H9 (cell line): ENCODE data around the gene IL24. TPM values are rescaled to one million over a fixed set of nuclear protein-coding genes. Genes with fewer than 3 reads are reported as not detected.
A peak's percentile ranks its signal among the peaks of the same experiment; 100 is the strongest.

Experiments
- DNase-seq: peaks from one replicate; pipeline ENCODE4 v3.0.0-alpha.2; 2017
- H2AFZ ChIP-seq: one replicate; pipeline ENCODE4 v1.6.1; 2013; ENCODE audit warnings: mild to moderate bottlenecking, low read length, control low read depth, moderate library complexity
- H2AK5ac ChIP-seq: 2 replicates; pipeline ENCODE4 v1.6.1; 2013; ENCODE audit warnings: low read length, control low read depth, mixed read lengths; ENCODE audit not compliant: insufficient read length
- H2BK120ac ChIP-seq: one replicate; pipeline ENCODE4 v1.6.1; 2013; ENCODE audit warnings: low read depth, mild to moderate bottlenecking, low read length, control low read depth, inconsistent platforms; ENCODE audit not compliant: poor library complexity, severe bottlenecking
- H2BK12ac ChIP-seq: 2 replicates; pipeline ENCODE4 v1.6.1; 2013; ENCODE audit warnings: low read length, control low read depth, mixed read lengths, low read depth; ENCODE audit not compliant: insufficient read length
- H2BK15ac ChIP-seq: 2 replicates; pipeline ENCODE4 v1.6.1; 2013; ENCODE audit warnings: low read depth, low read length, control low read depth
- H2BK20ac ChIP-seq: one replicate; pipeline ENCODE4 v1.6.1; 2013; ENCODE audit warnings: low read depth, mild to moderate bottlenecking, low read length, control low read depth, inconsistent platforms; ENCODE audit not compliant: poor library complexity, severe bottlenecking
- H2BK5ac ChIP-seq: 2 replicates; pipeline ENCODE4 v1.6.1; 2013; ENCODE audit warnings: low read length, control low read depth, mixed read lengths; ENCODE audit not compliant: insufficient read length
- H3K14ac ChIP-seq: 2 replicates; pipeline ENCODE4 v1.6.1; 2013; ENCODE audit warnings: low read length, control low read depth; ENCODE audit not compliant: insufficient read depth
- H3K18ac ChIP-seq: 2 replicates; pipeline ENCODE4 v1.6.1; 2013; ENCODE audit warnings: low read depth, mild to moderate bottlenecking, mixed read lengths, low read length, control low read depth; ENCODE audit not compliant: insufficient read length
- H3K23ac ChIP-seq: 2 replicates; pipeline ENCODE4 v1.6.1; 2013; ENCODE audit warnings: low read length, control low read depth, mixed read lengths, low read depth; ENCODE audit not compliant: insufficient read length
- H3K23me2 ChIP-seq: 2 replicates; pipeline ENCODE4 v1.6.1; 2013; ENCODE audit warnings: low read depth, mild to moderate bottlenecking, mixed read lengths, low read length, control low read depth; ENCODE audit not compliant: insufficient read length, poor library complexity, severe bottlenecking
- H3K27ac ChIP-seq: 2 replicates; pipeline ENCODE4 v1.5.1; 2013; ENCODE audit warnings: low read length, control low read depth, mixed read lengths, low read depth; ENCODE audit not compliant: insufficient read length
- H3K27me3 ChIP-seq: 2 replicates; pipeline ENCODE4 v1.6.1; 2013; ENCODE audit warnings: low read length, control low read depth, inconsistent platforms; ENCODE audit not compliant: insufficient read depth
- H3K4ac ChIP-seq: 2 replicates; pipeline ENCODE4 v1.6.1; 2013; ENCODE audit warnings: low read depth, mild to moderate bottlenecking, control low read depth, inconsistent platforms, low read length, moderate library complexity
- H3K4me1 ChIP-seq: 2 replicates; pipeline ENCODE4 v1.6.1; 2013; ENCODE audit warnings: low read length, control low read depth, inconsistent platforms; ENCODE audit not compliant: insufficient read depth
- H3K4me2 ChIP-seq: 2 replicates; pipeline ENCODE4 v1.6.1; 2013; ENCODE audit warnings: low read length, control low read depth, mixed read lengths; ENCODE audit not compliant: insufficient read length, insufficient read depth
- H3K56ac ChIP-seq: 2 replicates; pipeline ENCODE4 v1.6.1; 2013; ENCODE audit warnings: low read depth, mild to moderate bottlenecking, mixed read lengths, low read length, control low read depth; ENCODE audit not compliant: insufficient read length
- H3K79me1 ChIP-seq: 2 replicates; pipeline ENCODE4 v1.6.1; 2013; ENCODE audit warnings: low read depth, mild to moderate bottlenecking, moderate library complexity, low read length, control low read depth, inconsistent platforms; ENCODE audit not compliant: insufficient read depth, poor library complexity, severe bottlenecking
- H3K79me2 ChIP-seq: 2 replicates; pipeline ENCODE4 v1.6.1; 2013; ENCODE audit warnings: low read length, control low read depth, inconsistent platforms; ENCODE audit not compliant: insufficient read depth
- H3K9ac ChIP-seq: 2 replicates; pipeline ENCODE4 v1.6.1; 2013; ENCODE audit warnings: low read length, control low read depth, mixed read lengths; ENCODE audit not compliant: insufficient read length; ENCODE audit errors: extremely low read depth
- H3K9me3 ChIP-seq: one replicate; pipeline ENCODE4 v1.6.1; 2013; ENCODE audit warnings: low read depth, low read length, inconsistent platforms; ENCODE audit not compliant: control insufficient read depth
- H3T11ph ChIP-seq: one replicate; pipeline ENCODE4 v1.6.1; 2013; ENCODE audit warnings: mild to moderate bottlenecking, low read length, control low read depth, inconsistent platforms
- H4K20me1 ChIP-seq: one replicate; pipeline ENCODE4 v1.6.1; 2013; ENCODE audit not compliant: control insufficient read depth, insufficient read length, insufficient read depth
- H4K5ac ChIP-seq: 2 replicates; pipeline ENCODE4 v1.6.1; 2013; ENCODE audit warnings: low read depth, mild to moderate bottlenecking, mixed read lengths, low read length, control low read depth; ENCODE audit not compliant: insufficient read length
- H4K8ac ChIP-seq: replicated peaks from 2 replicates; pipeline ENCODE4 v1.6.1; 2013; ENCODE audit warnings: low read length, control low read depth, mixed read lengths, low read depth; ENCODE audit not compliant: insufficient read length
- H4K91ac ChIP-seq: 2 replicates; pipeline ENCODE4 v1.6.1; 2013; ENCODE audit warnings: low read depth, mild to moderate bottlenecking, moderate library complexity, mixed read lengths, low read length, control low read depth; ENCODE audit not compliant: insufficient read length
- H3K27ac Mint-ChIP-seq, 3 experiments: 2 replicates in 2 of 3; 3 replicates in 1 of 3; pipeline ENCODE4 v1.8.0; 2020 to 2021; ENCODE audit warnings: mixed read lengths in 3 of 3, mild to moderate bottlenecking in 1 of 3, moderate library complexity in 1 of 3
- H3K27me3 Mint-ChIP-seq: 2 replicates; pipeline ENCODE4 v1.8.0; 2021; ENCODE audit warnings: low read depth, mild to moderate bottlenecking, moderate library complexity, mixed read lengths
- H3K36me3 Mint-ChIP-seq, 3 experiments: 2 replicates in 2 of 3; 3 replicates in 1 of 3; pipeline ENCODE4 v1.8.0; 2020 to 2021; ENCODE audit warnings: low read depth in 3 of 3, mixed read lengths in 3 of 3; ENCODE audit not compliant: insufficient read depth in 1 of 3
- H3K4me1 Mint-ChIP-seq, 2 experiments: 2 replicates each; pipeline ENCODE4 v1.8.0; 2020; ENCODE audit warnings: mixed read lengths in 2 of 2
- H3K4me3 Mint-ChIP-seq, 2 experiments: 2 replicates in 1 of 2; 3 replicates in 1 of 2; pipeline ENCODE4 v1.8.0; 2020 to 2021; ENCODE audit warnings: mild to moderate bottlenecking in 2 of 2, mixed read lengths in 2 of 2, moderate library complexity in 1 of 2
- H3K9me3 Mint-ChIP-seq, 2 experiments: 2 replicates in 1 of 2; 3 replicates in 1 of 2; pipeline ENCODE4 v1.8.0; 2020; ENCODE audit warnings: mild to moderate bottlenecking in 2 of 2, mixed read lengths in 2 of 2, moderate library complexity in 1 of 2
- CTCF ChIP-seq: fragments of 200-600 bp; sonication (generic); conservative IDR thresholded peaks from 3 replicates; pipeline ENCODE4 v1.8.0; 2021; ENCODE audit warnings: antibody characterized with exemption, mild to moderate bottlenecking
- WGBS: extraction: QIAGEN DNeasy Blood & Tissue Kit; methylation state at CpG from one replicate; pipeline ENCODE4 v1.1.7; 2013; ENCODE audit warnings: missing lambda C conversion rate, low lambda C conversion rate, mixed read lengths; ENCODE audit not compliant: insufficient read length; ENCODE audit errors: extremely low coverage; 5-methylcytosine and 5-hydroxymethylcytosine counted together
- total RNA-seq: library from RNA; stranded (reverse); gene quantifications from 2 replicates; pipeline ENCODE4 v1.2.1, GENCODE V29; 2021

The IL24 gene
- total RNA-seq, 1 experiment from 2014 or later = not detected

DNA sequence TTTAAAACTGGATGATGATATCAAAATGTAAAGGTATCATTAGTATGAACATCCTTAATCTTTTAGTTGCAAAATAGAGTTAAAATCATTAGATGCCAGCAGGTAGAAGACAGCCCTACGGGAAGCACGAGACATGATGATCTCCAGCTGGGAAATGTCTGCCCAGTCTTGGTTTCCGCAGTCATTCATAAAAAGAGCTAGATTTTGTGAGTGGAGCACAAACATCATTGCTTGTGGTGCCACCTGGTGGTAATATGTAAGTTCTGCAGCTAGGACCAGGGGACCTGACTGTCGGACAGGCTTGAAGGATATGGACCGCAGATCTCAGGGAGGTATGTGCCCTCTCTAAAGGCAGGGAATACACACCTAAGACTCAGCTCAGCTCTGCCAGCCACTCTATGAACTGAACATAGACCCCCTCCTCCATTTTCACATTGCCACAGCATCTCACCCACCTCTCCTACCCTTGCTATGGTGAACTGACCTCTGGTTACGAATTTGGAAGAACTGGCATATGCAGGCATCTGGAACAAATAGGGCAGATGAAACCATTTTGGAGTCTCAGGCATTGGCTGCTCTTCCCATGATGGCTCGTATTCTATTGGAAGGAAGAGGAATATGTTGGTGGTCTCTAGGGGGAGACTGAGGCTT, 15.3 kb downstream of the IL24 start:
- no peak overlapping the region for H3K27ac Mint-ChIP-seq
- H3K4me1 Mint-ChIP-seq = peaks cover 5 to 14% of the 10 kb centered on the region in 2 experiments
- Histone ChIP-seq H3K23ac (no peak overlapping the region), H3K9me3 (no peaks in the 10 kb centered on the region), H4K5ac (no peak overlapping the region), H3K23me2 (peaks cover 6% of the 10 kb centered on the region), H3T11ph (no peak overlapping the region), H2BK20ac (no peak overlapping the region), H3K79me1 (no peaks in the 10 kb centered on the region), H2BK5ac (no peak overlapping the region), H3K18ac (no peak overlapping the region), H3K27ac (no peak overlapping the region), H3K79me2 (no peaks in the 10 kb centered on the region), H4K91ac (no peak overlapping the region), H2BK120ac (no peak overlapping the region), H3K4ac (no peak overlapping the region), H3K14ac (no peak overlapping the region), H2AK5ac (no peak overlapping the region), H4K8ac (no peak overlapping the region), H2AFZ (no peak overlapping the region), H3K27me3 (peaks cover 11% of the 10 kb centered on the region; the same call in 1 of the 2 replicates), H2BK12ac (no peak overlapping the region), H3K4me2 (no peak overlapping the region), H2BK15ac (no peak overlapping the region), H4K20me1 (no peaks in the 10 kb centered on the region), H3K9ac (no peak overlapping the region), H3K56ac (no peak overlapping the region), H3K4me1 (0 out of 2 replicates have a peak, but pooled peaks cover 3% of the 10 kb centered on the region)
- no peaks in the 10 kb centered on the region; a peak in 1 of 7 replicates for H3K36me3 Mint-ChIP-seq
- peaks cover 66% of the 10 kb centered on the region for H3K27me3 Mint-ChIP-seq
- DNase-seq = peak; percentile 73
- H3K4me3 Mint-ChIP-seq = no peak overlapping the region
- no peaks in the 10 kb centered on the region; a peak in 1 of 5 replicates for H3K9me3 Mint-ChIP-seq
- WGBS = no CpG with 5 or more reads among the region's 7 CpGs
- TF ChIP-seq CTCF = peak; percentile 83
